Renal pelvis (tissue), 4 donors: Measurements from ENCODE around the gene TBC1D13. TPM values are rescaled to one million over a fixed set of nuclear protein-coding genes. Genes with fewer than 3 reads are reported as not detected.

ENCODE experiments used
- DNase-seq: peaks from one replicate; pipeline ENCODE4 v3.0.0-alpha.2; 2013
- polyA plus RNA-seq, 3 donors: library from polyadenylated mRNA; unstranded; fragments of 120-200 nt; gene quantifications; one replicate each; pipeline ENCODE4 v1.2.1, GENCODE V29; 2013; ENCODE audit not compliant: insufficient read length in 3 of 3

TBC1D13 gene
- polyA plus RNA-seq, 3 donors, result 40.1 to 45.5 (median 41.6) TPM

DNA sequence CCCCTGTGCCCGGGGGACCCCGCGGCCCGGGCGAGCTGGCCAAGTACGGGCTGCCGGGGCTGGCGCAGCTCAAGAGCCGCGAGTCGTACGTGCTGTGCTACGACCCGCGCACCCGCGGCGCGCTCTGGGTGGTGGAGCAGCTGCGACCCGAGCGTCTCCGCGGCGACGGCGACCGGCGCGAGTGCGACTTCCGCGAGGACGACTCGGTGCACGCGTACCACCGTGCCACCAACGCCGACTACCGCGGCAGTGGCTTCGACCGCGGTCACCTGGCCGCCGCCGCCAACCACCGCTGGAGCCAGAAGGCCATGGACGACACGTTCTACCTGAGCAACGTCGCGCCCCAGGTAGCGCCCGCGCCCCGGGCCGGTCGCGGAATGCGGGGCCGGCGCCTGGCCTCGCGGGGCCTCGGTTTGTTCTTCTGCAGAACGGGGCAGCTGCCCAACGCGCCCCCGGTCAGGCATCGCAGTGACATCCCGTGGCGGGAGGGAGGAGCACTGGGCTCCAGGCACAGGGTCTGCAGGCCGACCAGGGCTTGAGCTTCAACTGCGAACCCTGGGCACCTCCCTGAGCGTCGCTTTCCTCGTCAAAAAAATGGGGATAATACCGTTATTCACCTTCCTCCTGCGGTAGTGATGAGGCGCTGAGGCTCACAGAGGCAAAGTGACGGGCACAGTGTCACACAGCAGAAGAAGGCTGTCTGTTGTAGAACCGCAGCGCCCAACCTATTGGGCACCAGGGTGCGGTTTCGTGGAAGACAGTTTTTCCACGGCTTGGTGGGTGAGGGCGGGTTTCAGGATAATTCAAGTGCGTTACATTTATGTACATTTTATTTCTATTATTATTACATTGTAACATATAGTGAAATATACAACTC lies 32.0 kb downstream of the TBC1D13 start:
- DNase-seq, result peak; percentile 21

- no peak for DNase-seq
Observed at GRCh38 chr9:128819716-128820664, 32.9 kb downstream of the TBC1D13 start.

GRCh38 chr9:128820665-128821583 lies 33.9 kb downstream of the TBC1D13 start:
- DNase-seq, result no peak

GRCh38 chr9:128821584-128822406 lies 34.7 kb downstream of the TBC1D13 start:
- no peak for DNase-seq

GRCh38 chr9:128822407-128823042 lies 35.5 kb downstream of the TBC1D13 start:
- DNase-seq, result no peak

DNA sequence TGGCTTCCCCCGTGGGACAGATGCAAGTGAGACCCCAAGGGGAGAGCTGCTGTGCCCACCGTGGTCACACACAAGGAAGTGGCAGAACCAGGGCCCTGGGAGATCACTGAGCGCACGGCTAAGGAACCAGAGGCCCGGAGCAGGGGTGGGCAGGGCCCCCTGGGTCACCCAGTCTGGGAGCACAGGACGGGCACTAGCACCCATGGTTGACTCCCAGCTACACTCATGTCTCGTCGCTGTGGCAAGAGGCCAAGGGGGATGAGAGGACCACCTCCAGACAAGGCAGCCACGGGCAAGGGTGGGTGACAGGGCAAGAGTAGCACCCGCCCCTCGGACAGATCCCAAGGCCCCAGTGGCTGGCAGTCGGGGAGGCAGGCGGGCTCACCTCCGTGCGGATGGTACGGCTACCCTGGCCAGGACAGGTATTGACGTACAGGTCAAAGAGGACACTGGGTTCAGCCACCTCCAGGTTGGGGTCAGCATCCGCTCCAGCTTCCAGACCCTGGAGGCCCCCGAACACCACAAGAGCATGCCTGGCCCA lies 36.4 kb downstream of the TBC1D13 start:
- no peak for DNase-seq

GRCh38 chr9:128823903-128824406 lies 36.9 kb downstream of the TBC1D13 start:
- no peak for DNase-seq

- no peak for DNase-seq
Observed at GRCh38 chr9:128824911-128825310, 37.9 kb downstream of the TBC1D13 start.

- no peak for DNase-seq
Observed at GRCh38 chr9:128825923-128826700, 39.1 kb downstream of the TBC1D13 start.

GRCh38 chr9:128828267-128828666 lies 41.2 kb downstream of the TBC1D13 start:
- no peak for DNase-seq

DNA sequence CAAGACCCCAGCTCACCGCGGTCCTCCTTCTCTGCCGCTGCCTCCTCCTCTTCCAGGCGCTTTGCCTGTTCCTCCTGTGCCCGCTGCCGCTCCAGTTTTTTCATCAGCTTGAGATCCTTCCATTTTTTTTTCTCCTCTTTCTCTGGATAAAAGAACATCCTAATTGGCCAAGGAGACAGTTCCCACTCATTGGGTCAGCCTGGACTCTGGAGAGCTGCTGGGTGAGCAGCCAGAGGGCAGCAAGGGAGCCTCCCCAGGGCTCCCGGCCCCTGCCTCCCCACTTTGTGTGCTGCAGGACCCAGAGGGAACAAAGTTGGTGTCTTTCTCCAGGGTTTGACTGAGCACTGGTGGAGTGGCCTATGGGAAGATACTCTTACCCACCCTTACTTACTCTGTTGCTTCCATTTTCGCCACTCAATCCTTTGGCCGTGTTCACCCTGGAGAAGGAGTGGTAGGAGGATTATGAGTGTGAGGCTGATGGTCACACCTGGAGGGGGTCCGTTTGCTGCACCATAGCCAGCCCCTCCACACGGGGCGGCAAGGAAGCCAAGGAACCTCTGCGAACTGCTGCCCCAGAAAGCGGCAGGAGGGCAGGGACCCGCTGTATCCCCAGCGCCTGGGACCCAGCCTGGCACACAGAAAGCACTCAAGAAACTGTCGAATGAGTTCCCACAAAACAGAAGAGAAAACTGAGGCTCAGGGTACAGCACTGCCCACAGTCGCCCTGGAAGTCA lies 41.8 kb downstream of the TBC1D13 start:
- DNase-seq, result no peak

DNA sequence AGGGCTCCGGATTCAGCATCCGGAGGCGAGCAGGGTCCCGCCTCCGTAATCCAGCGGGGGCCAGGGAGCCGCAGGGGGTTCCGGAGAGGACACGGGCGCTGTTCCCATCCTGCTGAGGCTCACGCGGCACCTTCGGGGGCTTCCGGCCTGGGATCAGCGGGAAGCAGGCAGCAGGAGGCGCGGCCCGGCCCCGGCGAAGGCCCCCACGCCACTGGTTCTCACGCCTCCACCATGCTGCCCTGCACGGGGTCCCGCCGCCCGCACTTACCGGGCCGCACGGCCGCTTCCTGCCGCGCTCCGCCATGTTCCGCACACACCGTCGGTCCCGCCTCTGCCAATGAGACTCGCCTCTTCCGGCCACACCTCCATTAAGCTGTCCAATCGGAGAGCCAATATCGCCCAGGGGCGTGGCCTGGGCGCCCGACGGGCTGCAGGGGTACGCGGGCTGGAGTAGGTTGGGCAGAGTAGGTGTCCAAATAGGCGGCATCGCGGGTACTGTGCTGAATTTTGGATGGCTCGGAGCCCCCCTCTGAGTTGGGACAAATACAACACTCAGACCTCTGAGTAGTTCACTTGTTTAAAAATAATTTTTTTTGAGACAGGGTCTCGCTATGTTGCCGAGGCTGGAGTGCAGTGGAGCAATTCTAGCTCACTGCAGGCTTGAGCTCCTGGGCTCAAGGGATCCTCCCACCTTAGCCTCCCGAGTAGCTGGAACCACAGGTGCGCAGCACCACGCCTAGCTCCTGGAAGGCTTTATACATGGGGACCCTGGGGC lies 42.6 kb downstream of the TBC1D13 start, which contains the start of gene SPOUT1:
SPOUT1 (minus strand) TSS at position 318 of the 775 bp plus-strand sequence; CDS start at position 304, 14 bp downstream.
- DNase-seq, result peak; percentile 93

DNA sequence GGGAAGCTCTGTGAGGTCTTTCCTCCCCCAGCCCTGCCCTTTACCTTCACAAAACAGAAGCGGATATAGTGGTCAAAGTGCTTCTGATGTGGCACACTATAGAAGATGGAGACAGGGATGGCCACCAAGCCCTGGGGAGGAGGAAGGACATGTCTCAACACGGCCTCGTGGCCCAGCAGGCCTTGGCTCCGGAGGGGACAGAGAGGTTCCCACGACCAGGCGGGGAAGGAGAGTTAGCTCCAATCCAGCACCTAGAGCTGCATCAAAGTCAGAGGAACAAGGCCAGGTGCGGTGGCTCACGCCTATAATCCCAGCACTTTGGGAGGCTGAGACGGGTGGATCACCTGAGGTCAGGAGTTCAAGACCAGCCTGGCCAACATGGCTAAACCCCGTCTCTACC lies 46.6 kb downstream of the TBC1D13 start:
- no peak for DNase-seq

- DNase-seq, result no peak
Observed at GRCh38 chr9:128835246-128836210, 48.5 kb downstream of the TBC1D13 start.

- no peak for DNase-seq
Observed at GRCh38 chr9:128836509-128837145, 49.6 kb downstream of the TBC1D13 start.
